IPS-11a (cell line): ENCODE data around the gene IRF4.
"Not testable (repeated sequence)": the region's sequence is repeated elsewhere in the genome, so short reads cannot be mapped to it uniquely, and the experiment has no call there.

ENCODE experiments used
- H3K4me3 ChIP-seq: one replicate; pipeline ENCODE4 v1.5.1; 2013; ENCODE audit warnings: low read depth, low read length, control low read depth

Gene IRF4

GRCh38 chr6:366389-367297, 24.9 kb upstream of the IRF4 start:
- no peak overlapping the region for H3K4me3 ChIP-seq

GRCh38 chr6:367298-367794, 24.2 kb upstream of the IRF4 start:
- H3K4me3 ChIP-seq, result no peak overlapping the region

GRCh38 chr6:367891-368630, 23.5 kb upstream of the IRF4 start:
- no peak overlapping the region for H3K4me3 ChIP-seq

GRCh38 chr6:369559-370431, 21.8 kb upstream of the IRF4 start:
- no peak overlapping the region for H3K4me3 ChIP-seq

GRCh38 chr6:370555-370954, 21.0 kb upstream of the IRF4 start:
- no peak overlapping the region for H3K4me3 ChIP-seq

GRCh38 chr6:371851-372250, 19.7 kb upstream of the IRF4 start:
- H3K4me3 ChIP-seq, result not testable (repeated sequence)

GRCh38 chr6:372336-372911, 19.1 kb upstream of the IRF4 start:
- no peak overlapping the region for H3K4me3 ChIP-seq

- no peak overlapping the region for H3K4me3 ChIP-seq
These were observed 18.5 kb upstream of the IRF4 start for GRCh38 chr6:373031-373430.

- no peak overlapping the region for H3K4me3 ChIP-seq
These were observed 17.5 kb upstream of the IRF4 start for GRCh38 chr6:373773-374724.

GRCh38 chr6:374956-375355, 16.6 kb upstream of the IRF4 start:
- no peak overlapping the region for H3K4me3 ChIP-seq

- no peak overlapping the region for H3K4me3 ChIP-seq
These were observed 14.5 kb upstream of the IRF4 start for GRCh38 chr6:376827-377640.

GRCh38 chr6:377641-378020, 13.9 kb upstream of the IRF4 start:
- H3K4me3 ChIP-seq, result not testable (repeated sequence)

- no peak overlapping the region for H3K4me3 ChIP-seq
These were observed 13.2 kb upstream of the IRF4 start for GRCh38 chr6:378090-378957.

GRCh38 chr6:378958-379409, 12.6 kb upstream of the IRF4 start:
- H3K4me3 ChIP-seq, result no peak overlapping the region

- H3K4me3 ChIP-seq, result no peak overlapping the region
These were observed 12.0 kb upstream of the IRF4 start for GRCh38 chr6:379410-380181.

- no peak overlapping the region for H3K4me3 ChIP-seq
These were observed 11.0 kb upstream of the IRF4 start for GRCh38 chr6:380234-381218.
